ENCODE results near the gene NOS1AP.

The NOS1AP gene

DNA sequence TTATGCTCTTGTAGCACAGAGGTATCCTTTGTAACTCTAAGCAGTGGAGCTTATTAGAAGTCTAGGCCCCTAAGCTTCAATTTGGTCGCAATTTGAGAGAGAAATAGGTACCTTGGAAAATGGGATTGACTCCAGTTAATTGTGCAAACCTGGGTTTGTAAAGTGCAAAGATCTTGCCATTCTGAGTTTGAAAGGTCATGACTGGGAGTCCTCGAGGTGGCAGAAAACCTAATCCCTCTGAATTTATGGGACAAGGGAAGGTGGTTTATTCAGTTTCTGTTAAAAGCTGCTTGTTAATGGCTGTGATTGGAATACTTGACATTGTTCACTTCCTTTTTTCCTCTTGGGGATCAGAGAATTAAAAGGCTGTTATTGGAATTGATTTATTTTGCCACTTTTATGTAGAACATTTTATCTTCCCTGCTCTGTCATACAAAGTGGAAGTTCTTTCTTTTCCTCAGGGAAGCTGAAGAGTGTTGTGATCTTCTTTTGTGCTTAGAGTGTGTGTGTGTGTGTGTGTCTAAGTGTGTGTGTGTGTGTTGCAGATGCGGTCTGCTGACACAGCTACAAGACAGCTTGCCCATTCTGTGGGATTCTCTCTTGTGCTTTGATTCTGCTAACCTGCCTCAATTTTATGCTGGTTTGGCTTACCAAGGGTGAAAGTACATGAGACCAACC lies 162.7 kb downstream of the NOS1AP start:
- TF ChIP-seq, protein P1, sequence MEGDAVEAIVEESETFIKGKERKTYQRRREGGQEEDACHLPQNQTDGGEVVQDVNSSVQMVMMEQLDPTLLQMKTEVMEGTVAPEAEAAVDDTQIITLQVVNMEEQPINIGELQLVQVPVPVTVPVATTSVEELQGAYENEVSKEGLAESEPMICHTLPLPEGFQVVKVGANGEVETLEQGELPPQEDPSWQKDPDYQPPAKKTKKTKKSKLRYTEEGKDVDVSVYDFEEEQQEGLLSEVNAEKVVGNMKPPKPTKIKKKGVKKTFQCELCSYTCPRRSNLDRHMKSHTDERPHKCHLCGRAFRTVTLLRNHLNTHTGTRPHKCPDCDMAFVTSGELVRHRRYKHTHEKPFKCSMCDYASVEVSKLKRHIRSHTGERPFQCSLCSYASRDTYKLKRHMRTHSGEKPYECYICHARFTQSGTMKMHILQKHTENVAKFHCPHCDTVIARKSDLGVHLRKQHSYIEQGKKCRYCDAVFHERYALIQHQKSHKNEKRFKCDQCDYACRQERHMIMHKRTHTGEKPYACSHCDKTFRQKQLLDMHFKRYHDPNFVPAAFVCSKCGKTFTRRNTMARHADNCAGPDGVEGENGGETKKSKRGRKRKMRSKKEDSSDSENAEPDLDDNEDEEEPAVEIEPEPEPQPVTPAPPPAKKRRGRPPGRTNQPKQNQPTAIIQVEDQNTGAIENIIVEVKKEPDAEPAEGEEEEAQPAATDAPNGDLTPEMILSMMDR (IDR thresholded peaks at IDR 0.05; ENCODE audit: low read depth, low read length, missing control alignments) = no peak
- H3K4me3 ChIP-seq (ENCODE audit: low read depth, low read length) = no peak overlapping the region
- no peak for DNase-seq (ENCODE audit: low read depth)
- in situ Hi-C loops (cut with HindIII; ENCODE audit: low sequenced_read_pairs) = no loop called here

DNA sequence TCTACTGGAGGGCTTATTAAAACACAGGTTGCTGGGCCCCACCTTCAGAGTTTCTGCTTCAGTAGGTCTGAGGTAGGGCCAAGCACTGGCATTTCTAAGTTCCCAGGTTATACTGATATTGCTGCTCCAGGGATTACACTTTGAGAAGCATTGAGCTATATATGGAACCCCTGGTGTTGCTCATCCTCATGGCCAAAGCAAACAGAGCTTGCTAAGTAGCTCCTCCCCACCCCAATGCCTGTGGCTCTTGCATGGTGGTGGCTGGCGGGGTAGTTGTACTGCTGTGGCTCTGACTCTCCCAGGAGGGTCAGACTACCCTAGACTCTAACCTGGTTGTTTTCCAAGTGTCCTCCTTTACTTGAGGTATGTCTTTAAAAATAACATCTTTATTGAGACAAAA lies 163.6 kb downstream of the NOS1AP start:
- H3K4me3 ChIP-seq (ENCODE audit: low read depth, low read length) = no peak overlapping the region
- DNase-seq (ENCODE audit: low read depth) = no peak
- TF ChIP-seq, protein P1 (IDR thresholded peaks at IDR 0.05; ENCODE audit: low read depth, low read length, missing control alignments) = no peak
- in situ Hi-C loops (cut with HindIII; ENCODE audit: low sequenced_read_pairs) = no loop called here

DNA sequence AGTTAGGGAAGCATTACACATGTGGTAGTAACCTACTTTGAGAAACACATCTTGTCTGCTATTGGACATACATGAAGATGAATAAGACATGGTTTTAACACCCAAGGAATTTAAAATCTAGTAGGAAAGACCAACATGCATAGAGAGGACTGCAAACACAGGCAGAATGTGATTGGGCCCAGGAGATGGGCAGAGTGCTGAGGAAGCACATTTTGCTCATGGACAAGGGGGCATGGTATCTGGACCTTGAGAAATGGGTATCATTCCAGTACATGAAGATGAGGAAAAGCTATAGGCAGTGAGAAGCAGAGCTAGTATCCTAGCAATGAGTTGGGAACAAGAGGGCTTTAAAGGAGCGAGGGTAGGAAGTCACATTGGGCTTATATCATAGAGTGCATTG lies 164.4 kb downstream of the NOS1AP start:
- TF ChIP-seq, protein P1 (IDR thresholded peaks at IDR 0.05; ENCODE audit: low read depth, low read length, missing control alignments) = no peak
- in situ Hi-C loops (cut with HindIII; ENCODE audit: low sequenced_read_pairs) = no loop called here
- H3K4me3 ChIP-seq (ENCODE audit: low read depth, low read length) = no peak overlapping the region
- DNase-seq (ENCODE audit: low read depth) = no peak

DNA sequence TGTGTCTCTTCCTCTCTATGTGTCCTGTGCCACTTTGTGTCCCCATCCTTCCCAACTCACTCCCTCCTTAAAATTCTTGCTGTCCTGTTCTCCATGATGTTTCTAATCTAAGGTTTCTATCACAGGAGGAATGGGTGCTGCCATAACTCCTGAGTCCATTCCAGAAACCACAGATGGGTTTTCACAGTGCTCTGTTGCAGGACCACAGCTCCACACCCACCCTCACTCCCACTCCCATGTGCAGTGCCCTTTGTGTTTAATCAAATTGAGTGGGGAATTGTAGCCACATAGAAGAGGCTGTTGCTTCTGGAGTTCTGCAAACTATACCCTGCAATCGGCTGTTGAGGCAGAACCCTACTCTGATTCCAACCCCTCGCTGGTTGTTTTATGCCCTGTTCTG lies 165.1 kb downstream of the NOS1AP start:
- no peak for DNase-seq (ENCODE audit: low read depth)
- in situ Hi-C loops (cut with HindIII; ENCODE audit: low sequenced_read_pairs) = no loop called here
- no peak overlapping the region for H3K4me3 ChIP-seq (ENCODE audit: low read depth, low read length)
- TF ChIP-seq, protein P1 (IDR thresholded peaks at IDR 0.05; ENCODE audit: low read depth, low read length, missing control alignments) = no peak

DNA sequence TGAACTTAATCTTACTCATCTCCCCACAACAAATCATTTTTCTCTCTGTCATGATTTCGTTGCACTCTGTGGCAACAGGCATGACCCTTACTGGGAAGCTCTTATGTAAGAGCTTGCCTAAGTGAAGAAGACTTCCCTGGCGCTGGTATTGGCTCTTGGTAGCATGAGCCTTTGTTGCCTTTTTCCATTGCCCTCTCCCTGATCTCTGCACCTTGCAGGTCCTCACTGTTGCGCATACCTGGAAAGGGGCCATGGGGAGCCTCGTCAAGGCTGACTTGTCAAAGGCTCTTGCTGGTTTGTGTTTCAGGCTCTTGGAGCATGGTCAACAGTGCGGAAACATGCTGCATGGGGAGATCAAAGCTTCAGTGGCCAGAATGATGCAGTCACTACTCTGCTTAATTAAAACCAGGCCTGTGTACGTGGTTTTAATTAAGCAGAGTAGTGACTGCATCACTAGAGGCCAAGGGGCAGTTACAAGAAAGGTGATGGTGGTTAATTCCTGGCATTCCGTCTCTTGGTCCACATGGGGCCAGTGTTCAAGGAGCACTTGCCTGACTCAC lies 165.8 kb downstream of the NOS1AP start:
- in situ Hi-C loops (cut with HindIII; ENCODE audit: low sequenced_read_pairs) = no loop called here
- TF ChIP-seq, protein P1 (IDR thresholded peaks at IDR 0.05; ENCODE audit: low read depth, low read length, missing control alignments) = no peak
- H3K4me3 ChIP-seq (ENCODE audit: low read depth, low read length) = no peak overlapping the region
- peak; percentile 94 for DNase-seq (ENCODE audit: low read depth)

DNA sequence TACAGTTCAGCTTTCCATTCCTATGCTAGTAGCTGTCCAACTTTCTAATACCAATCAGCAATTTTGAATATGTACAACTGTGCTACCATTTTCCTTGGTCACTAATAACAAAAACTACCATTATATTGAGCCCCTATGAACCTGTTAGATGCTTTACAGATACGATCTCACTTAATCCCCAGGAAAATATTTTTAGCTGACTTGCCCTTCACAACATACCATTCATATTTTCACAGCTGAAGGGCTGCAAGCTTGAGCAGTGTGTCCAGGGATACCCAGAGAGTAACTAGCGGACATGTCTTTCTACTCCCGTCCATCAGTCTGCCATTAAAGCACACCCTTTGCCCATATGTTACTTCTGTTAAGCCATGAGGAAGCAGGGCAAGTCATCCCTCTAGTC lies 166.7 kb downstream of the NOS1AP start:
- TF ChIP-seq, protein P1 (IDR thresholded peaks at IDR 0.05; ENCODE audit: low read depth, low read length, missing control alignments) = no peak
- H3K4me3 ChIP-seq (ENCODE audit: low read depth, low read length) = no peak overlapping the region
- DNase-seq (ENCODE audit: low read depth) = no peak
- in situ Hi-C loops (cut with HindIII; ENCODE audit: low sequenced_read_pairs) = no loop called here

Measured in astrocyte of the cerebellum (primary cell).